Activated CD4-positive, alpha-beta T cell treated with anti-CD3 and anti-CD28 coated beads, Interleukin-2, amount 50 U/mL, for 24 hours (primary cell): ENCODE results near the gene ARHGAP18.

ENCODE experiments used
- DNase-seq, 2 donors: peaks; one replicate each; pipeline ENCODE4 v3.0.0-alpha.2; 2020; ENCODE audit warnings: low read depth in 1 of 2, low spot score in 1 of 2

ARHGAP18 gene

GRCh38 chr6:129645830-129646579, 64.0 kb downstream of the ARHGAP18 start:
- DNase-seq, result no peak

GRCh38 chr6:129645106-129645829, 64.7 kb downstream of the ARHGAP18 start:
- DNase-seq, result no peak

GRCh38 chr6:129644567-129645015, 65.4 kb downstream of the ARHGAP18 start:
- no peak for DNase-seq

- no peak for DNase-seq
These were observed 66.0 kb downstream of the ARHGAP18 start for GRCh38 chr6:129643968-129644367.

- DNase-seq, result no peak
These were observed 66.8 kb downstream of the ARHGAP18 start for GRCh38 chr6:129643176-129643575.

GRCh38 chr6:129642322-129642721, 67.7 kb downstream of the ARHGAP18 start:
- DNase-seq, result no peak

- DNase-seq, result no peak
These were observed 68.6 kb downstream of the ARHGAP18 start for GRCh38 chr6:129641344-129641743.

GRCh38 chr6:129638686-129639085, 71.3 kb downstream of the ARHGAP18 start:
- DNase-seq, result no peak

GRCh38 chr6:129638055-129638684, 71.8 kb downstream of the ARHGAP18 start:
- DNase-seq, result no peak

- DNase-seq, result no peak
These were observed 72.5 kb downstream of the ARHGAP18 start for GRCh38 chr6:129637340-129638054.

GRCh38 chr6:129635396-129636130, 74.4 kb downstream of the ARHGAP18 start:
- no peak for DNase-seq

GRCh38 chr6:129634411-129635230, 75.4 kb downstream of the ARHGAP18 start:
- no peak for DNase-seq

- no peak for DNase-seq
These were observed 76.4 kb downstream of the ARHGAP18 start for GRCh38 chr6:129633529-129633928.

- DNase-seq, result no peak
These were observed 77.8 kb downstream of the ARHGAP18 start for GRCh38 chr6:129632172-129632613.

GRCh38 chr6:129631070-129631469, 78.9 kb downstream of the ARHGAP18 start:
- no peak for DNase-seq

- no peak for DNase-seq
These were observed 79.4 kb downstream of the ARHGAP18 start for GRCh38 chr6:129630596-129630995.

- DNase-seq, result no peak
These were observed 81.7 kb downstream of the ARHGAP18 start for GRCh38 chr6:129628101-129628815.

- no peak for DNase-seq
These were observed 85.5 kb downstream of the ARHGAP18 start for GRCh38 chr6:129624488-129624887.
